Liver (tissue), 9 donors: ENCODE data around the gene MXD3. TPM values are rescaled to one million over a fixed set of nuclear protein-coding genes. Genes with fewer than 3 reads are reported as not detected.

ENCODE experiments used
- DNase-seq: peaks from one replicate; pipeline ENCODE4 v3.0.0-alpha.2; 2017; ENCODE audit warnings: low spot score
- H3K27ac ChIP-seq, 2 donors: one replicate each; pipeline ENCODE4 v1.7.0; 2013; ENCODE audit warnings: inconsistent platforms in 2 of 2, low read length in 2 of 2, control low read depth in 1 of 2, low read depth in 1 of 2, mild to moderate bottlenecking in 1 of 2
- H3K27me3 ChIP-seq, 4 donors: one replicate each; pipeline versions ENCODE4 v1.6.1 to v1.7.0; 2013; ENCODE audit warnings: low read length in 3 of 4, inconsistent platforms in 1 of 4, mild to moderate bottlenecking in 1 of 4, moderate library complexity in 1 of 4; ENCODE audit not compliant: control insufficient read depth in 4 of 4, insufficient read depth in 4 of 4
- H3K36me3 ChIP-seq, 4 donors: one replicate each; pipeline versions ENCODE4 v1.6.1 to v1.7.0; 2013; ENCODE audit warnings: low read length in 3 of 4, mild to moderate bottlenecking in 3 of 4, low read depth in 1 of 4, moderate library complexity in 1 of 4; ENCODE audit not compliant: control insufficient read depth in 4 of 4, insufficient read depth in 3 of 4
- H3K4me1 ChIP-seq, 4 donors: one replicate each; pipeline versions ENCODE4 v1.6.1 to v1.7.0; 2013; ENCODE audit warnings: low read length in 3 of 4, mild to moderate bottlenecking in 3 of 4, moderate library complexity in 1 of 4; ENCODE audit not compliant: control insufficient read depth in 4 of 4, insufficient read depth in 4 of 4
- H3K4me3 ChIP-seq, 3 donors: one replicate each; pipeline versions ENCODE4 v1.6.1 to v1.7.0; 2013; ENCODE audit warnings: low read length in 3 of 3, control low read depth in 1 of 3, low read depth in 1 of 3, mild to moderate bottlenecking in 1 of 3
- H3K9ac ChIP-seq, 2 donors: one replicate each; pipeline ENCODE4 v1.7.0; 2013; ENCODE audit warnings: low read length in 2 of 2, mild to moderate bottlenecking in 2 of 2, moderate library complexity in 2 of 2, control low read depth in 1 of 2, low read depth in 1 of 2
- H3K9me3 ChIP-seq, 4 donors: one replicate each; pipeline versions ENCODE4 v1.6.1 to v1.7.0; 2013; ENCODE audit warnings: low read length in 3 of 4; ENCODE audit not compliant: control insufficient read depth in 4 of 4
- EGR1 ChIP-seq, 2 donors: IDR thresholded peaks; 2 replicates each; pipeline ENCODE4 v1.6.1; 2016 to 2018; ENCODE audit warnings: antibody characterized with exemption in 2 of 2, low read depth in 2 of 2
- FOXA1 ChIP-seq: IDR thresholded peaks from 2 replicates; pipeline ENCODE4 v1.6.1; 2016; ENCODE audit warnings: antibody characterized with exemption
- FOXA2 ChIP-seq: IDR thresholded peaks from 2 replicates; pipeline ENCODE4 v1.6.1; 2016; ENCODE audit warnings: antibody characterized with exemption
- GABPA ChIP-seq, 2 donors: IDR thresholded peaks in 1 of 2; conservative IDR thresholded peaks in 1 of 2; 2 replicates each; pipeline ENCODE4 v1.6.1; 2016; ENCODE audit warnings: antibody characterized with exemption in 2 of 2, mild to moderate bottlenecking in 1 of 2, moderate library complexity in 1 of 2
- HNF4A ChIP-seq, 2 donors: conservative IDR thresholded peaks; 2 replicates each; pipeline ENCODE4 v1.6.1; 2016; ENCODE audit warnings: antibody characterized with exemption in 2 of 2, mild to moderate bottlenecking in 2 of 2
- HNF4G ChIP-seq: IDR thresholded peaks from 2 replicates; pipeline ENCODE4 v1.6.1; 2016; ENCODE audit warnings: antibody characterized with exemption
- JUND ChIP-seq, 2 donors: IDR thresholded peaks; 2 replicates each; pipeline ENCODE4 v1.6.1; 2016; ENCODE audit warnings: antibody characterized with exemption in 2 of 2
- MAX ChIP-seq: IDR thresholded peaks from 2 replicates; pipeline ENCODE4 v1.6.1; 2016; ENCODE audit warnings: antibody characterized with exemption
- NR2F2 ChIP-seq: IDR thresholded peaks from 2 replicates; pipeline ENCODE4 v1.6.1; 2016; ENCODE audit warnings: antibody characterized with exemption
- RAD21 ChIP-seq, 2 donors: IDR thresholded peaks; 2 replicates each; pipeline ENCODE4 v1.6.1; 2016; ENCODE audit warnings: antibody characterized with exemption in 2 of 2, mild to moderate bottlenecking in 2 of 2
- REST ChIP-seq: IDR thresholded peaks from 2 replicates; pipeline ENCODE4 v1.6.1; 2016; ENCODE audit warnings: antibody characterized with exemption, mild to moderate bottlenecking
- RXRA ChIP-seq, 2 donors: IDR thresholded peaks; 2 replicates each; pipeline ENCODE4 v1.6.1; 2017 to 2018; ENCODE audit warnings: antibody characterized with exemption in 2 of 2, mild to moderate bottlenecking in 1 of 2
- SP1 ChIP-seq: IDR thresholded peaks from 2 replicates; pipeline ENCODE4 v1.6.1; 2018; ENCODE audit warnings: antibody characterized with exemption, mild to moderate bottlenecking
- TAF1 ChIP-seq: conservative IDR thresholded peaks from 2 replicates; pipeline ENCODE4 v1.6.1; 2016; ENCODE audit warnings: antibody characterized with exemption, mild to moderate bottlenecking
- YY1 ChIP-seq: IDR thresholded peaks from 2 replicates; pipeline ENCODE4 v1.6.1; 2016; ENCODE audit warnings: antibody characterized with exemption, mild to moderate bottlenecking
- WGBS: extraction: QIAGEN DNeasy Blood & Tissue Kit; methylation state at CpG from one replicate; pipeline ENCODE4 v1.1.7; 2013; 5-methylcytosine and 5-hydroxymethylcytosine counted together
- polyA plus RNA-seq, 2 donors: library from polyadenylated mRNA; stranded (reverse) in 1 of 2; unstranded in 1 of 2; fragments of 200-250 nt in 1 of 2; fragments of >200 nt in 1 of 2; fragmentation: Nextera tagmentation in 1 of 2; extraction: Ambion mirVana in 1 of 2; gene quantifications; one replicate each; pipeline versions ENCODE4 v1.2.1 to v1.2.3, GENCODE V29; 2013 to 2015
- total RNA-seq, 2 donors: library from RNA; depleted of rRNA; stranded (reverse); fragments of >200 nt; gene quantifications; one replicate each; pipeline ENCODE4 v1.2.3, GENCODE V29; 2014
- TF ChIP-seq, protein P1 (sequence below): fragments of 150-350 bp; IDR thresholded peaks from 2 replicates; pipeline ENCODE4 v1.5.1; 2017; ENCODE audit warnings: improper control_type of control experiment, low read depth, low read length; ENCODE audit not compliant: missing input control
- TF ChIP-seq, protein P2 (sequence below): IDR thresholded peaks from 2 replicates; pipeline ENCODE4 v1.6.1; 2016; ENCODE audit warnings: antibody characterized with exemption
- donor health status: healthy.
- donor health status: healthy.
- donor health status: healthy.
- donor health status: healthy.
- donor health status: healthy.

The MXD3 gene
- total and polyA plus RNA-seq, 4 donors: 1.9 to 36.8 (median 7.0) TPM

GRCh38 chr5:177288191-177288590 is 23.5 kb downstream of the MXD3 start:
- no peak for DNase-seq

GRCh38 chr5:177276886-177277285 is 34.8 kb downstream of the MXD3 start:
- peaks cover 0 to 4% (median 0%) of the 10 kb centered on the region in 4 donors for H3K4me1 ChIP-seq
- H3K9ac ChIP-seq: no peak overlapping the region
- H3K4me3 ChIP-seq: no peak overlapping the region
- no peak for TF ChIP-seq HNF4G
- no peak for TF ChIP-seq MAX
- TF ChIP-seq RXRA (IDR thresholded peaks at IDR 0.05): no peak
- peaks cover 7 to 48% (median 31%) of the 10 kb centered on the region in 4 donors for H3K36me3 ChIP-seq
- H3K27me3 ChIP-seq: no peaks in the 10 kb centered on the region
- WGBS: 71% methylated on average over 1 of the region's 1 CpG
- no peaks in the 10 kb centered on the region for H3K9me3 ChIP-seq
- no peak for DNase-seq
- H3K27ac ChIP-seq: no peak overlapping the region

More at GRCh38 chr5:177288191-177288590, 23.5 kb downstream of the MXD3 start:
- no peak overlapping the region for H3K4me3 ChIP-seq
- peaks cover 3 to 64% (median 62%) of the 10 kb centered on the region in 4 donors for H3K36me3 ChIP-seq
- no peak overlapping the region for H3K27ac ChIP-seq
- H3K4me1 ChIP-seq: no peaks in the 10 kb centered on the region
- 91% methylated on average over 2 of the region's 2 CpGs for WGBS
- TF ChIP-seq FOXA1: no peak
- TF ChIP-seq RAD21 (IDR thresholded peaks at IDR 0.05): no peak
- no peak for TF ChIP-seq REST
- TF ChIP-seq HNF4A (conservative IDR thresholded peaks at IDR 0.05): no peak
- H3K9me3 ChIP-seq: no peaks in the 10 kb centered on the region
- H3K27me3 ChIP-seq: no peaks in the 10 kb centered on the region
- H3K9ac ChIP-seq: no peak overlapping the region

DNA sequence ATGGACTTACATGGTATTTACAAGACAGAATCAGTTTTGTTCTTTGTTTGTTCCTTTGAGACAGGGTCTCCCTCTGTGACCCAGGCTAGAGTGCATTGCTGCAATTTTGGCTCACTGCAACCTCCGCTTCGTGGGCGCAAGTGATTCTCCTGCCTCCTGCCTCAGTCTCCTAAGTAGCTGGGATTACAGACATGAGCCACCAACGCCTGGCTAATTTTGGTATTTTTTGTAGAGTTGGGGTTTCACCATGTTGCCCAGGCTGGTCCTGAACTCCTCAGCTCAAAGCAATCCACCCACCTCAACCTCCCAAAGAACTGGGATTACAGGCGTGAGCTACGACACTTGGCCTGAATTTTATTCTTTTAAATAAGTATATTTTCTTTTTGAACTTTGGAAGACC is 35.8 kb downstream of the MXD3 start:
- H3K9me3 ChIP-seq: no peaks in the 10 kb centered on the region
- H3K4me3 ChIP-seq: no peak overlapping the region
- DNase-seq: no peak
- H3K27ac ChIP-seq: no peak overlapping the region
- H3K27me3 ChIP-seq: no peaks in the 10 kb centered on the region
- WGBS: 96% methylated on average over 6 of the region's 6 CpGs
- H3K4me1 ChIP-seq: peaks cover 0 to 4% (median 0%) of the 10 kb centered on the region in 4 donors
- H3K9ac ChIP-seq: no peak overlapping the region
- H3K36me3 ChIP-seq: peaks cover 6 to 39% (median 32%) of the 10 kb centered on the region in 4 donors
- TF ChIP-seq RAD21 (IDR thresholded peaks at IDR 0.05): no peak
- no peak for TF ChIP-seq NR2F2
- TF ChIP-seq FOXA1: no peak
- no peak for TF ChIP-seq GABPA (IDR thresholded peaks at IDR 0.05 in 1 of 2, conservative IDR thresholded peaks at IDR 0.05 in 1 of 2)
- no peak for TF ChIP-seq EGR1 (IDR thresholded peaks at IDR 0.05; ENCODE audit: low read depth in 2 of 2)
- no peak for TF ChIP-seq MAX
- TF ChIP-seq, protein P1, sequence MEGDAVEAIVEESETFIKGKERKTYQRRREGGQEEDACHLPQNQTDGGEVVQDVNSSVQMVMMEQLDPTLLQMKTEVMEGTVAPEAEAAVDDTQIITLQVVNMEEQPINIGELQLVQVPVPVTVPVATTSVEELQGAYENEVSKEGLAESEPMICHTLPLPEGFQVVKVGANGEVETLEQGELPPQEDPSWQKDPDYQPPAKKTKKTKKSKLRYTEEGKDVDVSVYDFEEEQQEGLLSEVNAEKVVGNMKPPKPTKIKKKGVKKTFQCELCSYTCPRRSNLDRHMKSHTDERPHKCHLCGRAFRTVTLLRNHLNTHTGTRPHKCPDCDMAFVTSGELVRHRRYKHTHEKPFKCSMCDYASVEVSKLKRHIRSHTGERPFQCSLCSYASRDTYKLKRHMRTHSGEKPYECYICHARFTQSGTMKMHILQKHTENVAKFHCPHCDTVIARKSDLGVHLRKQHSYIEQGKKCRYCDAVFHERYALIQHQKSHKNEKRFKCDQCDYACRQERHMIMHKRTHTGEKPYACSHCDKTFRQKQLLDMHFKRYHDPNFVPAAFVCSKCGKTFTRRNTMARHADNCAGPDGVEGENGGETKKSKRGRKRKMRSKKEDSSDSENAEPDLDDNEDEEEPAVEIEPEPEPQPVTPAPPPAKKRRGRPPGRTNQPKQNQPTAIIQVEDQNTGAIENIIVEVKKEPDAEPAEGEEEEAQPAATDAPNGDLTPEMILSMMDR: no peak
- TF ChIP-seq RXRA (IDR thresholded peaks at IDR 0.05): no peak
- no peak for TF ChIP-seq JUND (IDR thresholded peaks at IDR 0.05)
- no peak for TF ChIP-seq TAF1
- TF ChIP-seq HNF4G: no peak
- TF ChIP-seq FOXA2: no peak
- TF ChIP-seq YY1: no peak
- TF ChIP-seq REST: no peak
- TF ChIP-seq SP1: no peak
- TF ChIP-seq, protein P2, sequence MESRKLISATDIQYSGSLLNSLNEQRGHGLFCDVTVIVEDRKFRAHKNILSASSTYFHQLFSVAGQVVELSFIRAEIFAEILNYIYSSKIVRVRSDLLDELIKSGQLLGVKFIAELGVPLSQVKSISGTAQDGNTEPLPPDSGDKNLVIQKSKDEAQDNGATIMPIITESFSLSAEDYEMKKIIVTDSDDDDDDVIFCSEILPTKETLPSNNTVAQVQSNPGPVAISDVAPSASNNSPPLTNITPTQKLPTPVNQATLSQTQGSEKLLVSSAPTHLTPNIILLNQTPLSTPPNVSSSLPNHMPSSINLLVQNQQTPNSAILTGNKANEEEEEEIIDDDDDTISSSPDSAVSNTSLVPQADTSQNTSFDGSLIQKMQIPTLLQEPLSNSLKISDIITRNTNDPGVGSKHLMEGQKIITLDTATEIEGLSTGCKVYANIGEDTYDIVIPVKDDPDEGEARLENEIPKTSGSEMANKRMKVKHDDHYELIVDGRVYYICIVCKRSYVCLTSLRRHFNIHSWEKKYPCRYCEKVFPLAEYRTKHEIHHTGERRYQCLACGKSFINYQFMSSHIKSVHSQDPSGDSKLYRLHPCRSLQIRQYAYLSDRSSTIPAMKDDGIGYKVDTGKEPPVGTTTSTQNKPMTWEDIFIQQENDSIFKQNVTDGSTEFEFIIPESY: no peak
- TF ChIP-seq HNF4A (conservative IDR thresholded peaks at IDR 0.05): no peak
